Endodermal cell (in vitro differentiated cells): ENCODE results near the gene PHF5A. TPM values are rescaled to one million over a fixed set of nuclear protein-coding genes. Genes with fewer than 3 reads are reported as not detected.

Source experiments
- DNase-seq: peaks from one replicate; pipeline ENCODE4 v3.0.0-alpha.2; 2017
- H3K27ac ChIP-seq: 2 replicates; pipeline ENCODE4 v1.5.1; 2013; ENCODE audit warnings: mild to moderate bottlenecking, low read depth, low read length, moderate library complexity
- H3K27me3 ChIP-seq: 2 replicates; pipeline ENCODE4 v1.6.1; 2013; ENCODE audit warnings: mild to moderate bottlenecking, low read length, moderate library complexity; ENCODE audit not compliant: insufficient read depth, control insufficient read depth, poor library complexity, severe bottlenecking
- H3K36me3 ChIP-seq: 2 replicates; pipeline ENCODE4 v1.7.0; 2013; ENCODE audit warnings: mild to moderate bottlenecking, low read length, moderate library complexity; ENCODE audit not compliant: control insufficient read depth, insufficient read depth
- H3K4me1 ChIP-seq: one replicate; pipeline ENCODE4 v1.7.0; 2013; ENCODE audit warnings: low read length; ENCODE audit not compliant: control insufficient read depth, insufficient read depth
- H3K4me3 ChIP-seq: 2 replicates; pipeline ENCODE4 v1.5.1; 2013; ENCODE audit warnings: mild to moderate bottlenecking, low read length, moderate library complexity
- H3K9ac ChIP-seq: 2 replicates; pipeline ENCODE4 v1.6.1; 2013; ENCODE audit warnings: mild to moderate bottlenecking, low read length, moderate library complexity; ENCODE audit not compliant: poor library complexity, severe bottlenecking; ENCODE audit errors: extremely low read depth
- H3K9me3 ChIP-seq: 2 replicates; pipeline ENCODE4 v1.6.1; 2013; ENCODE audit warnings: mild to moderate bottlenecking, low read length, moderate library complexity; ENCODE audit not compliant: control insufficient read depth
- H3K27ac Mint-ChIP-seq: 2 replicates; pipeline ENCODE4 v1.8.0; 2020; ENCODE audit warnings: mixed read lengths
- H3K27me3 Mint-ChIP-seq: 2 replicates; pipeline ENCODE4 v1.8.0; 2021; ENCODE audit warnings: mild to moderate bottlenecking, mixed read lengths; ENCODE audit not compliant: insufficient read depth
- H3K36me3 Mint-ChIP-seq: 2 replicates; pipeline ENCODE4 v1.8.0; 2020; ENCODE audit warnings: low read depth, mixed read lengths
- H3K4me1 Mint-ChIP-seq: 2 replicates; pipeline ENCODE4 v1.8.0; 2020; ENCODE audit warnings: mixed read lengths
- H3K4me3 Mint-ChIP-seq: 2 replicates; pipeline ENCODE4 v1.8.0; 2020; ENCODE audit warnings: mild to moderate bottlenecking, moderate library complexity, mixed read lengths
- H3K9me3 Mint-ChIP-seq: 2 replicates; pipeline ENCODE4 v1.8.0; 2020; ENCODE audit warnings: mild to moderate bottlenecking, mixed read lengths
- CTCF ChIP-seq: fragments of 200-600 bp; sonication (generic); conservative IDR thresholded peaks from 2 replicates; pipeline ENCODE4 v1.5.0; 2021; ENCODE audit warnings: antibody characterized with exemption, mild to moderate bottlenecking
- WGBS, 2 experiments: methylation state at CpG; one replicate each; pipeline versions ENCODE4 v1.1.5 to v1.1.7; 2013; ENCODE audit warnings: missing lambda C conversion rate in 2 of 2, mixed read lengths in 1 of 2; ENCODE audit not compliant: insufficient coverage in 1 of 2, insufficient read length in 1 of 2; 5-methylcytosine and 5-hydroxymethylcytosine counted together
- total RNA-seq, 2 donors: library from RNA; stranded (reverse); fragmentation: NEBNext Ultra II Directional in 1 of 2; extraction: Animal tissue kit (Norgen Biotek cat#: 25700) in 1 of 2; gene quantifications; 2 replicates in 1 of 2; 3 replicates in 1 of 2; pipeline ENCODE4 v1.2.1, GENCODE V29; 2021

Gene PHF5A
- total RNA-seq, 2 donors from 2014 or later = 71.0 to 80.8 TPM

GRCh38 chr22:41517172-41518047, 48.9 kb upstream of the PHF5A start:
- Mint-ChIP-seq H3K9me3 (no peaks in the 10 kb centered on the region), H3K4me1 (peaks cover 10% of the 10 kb centered on the region), H3K27ac (no peak overlapping the region), H3K4me3 (no peak overlapping the region), H3K27me3 (no peaks in the 10 kb centered on the region), H3K36me3 (peaks cover 27% of the 10 kb centered on the region)
- peaks cover 5% of the 10 kb centered on the region for H3K4me1 ChIP-seq
- 51 to 72% methylated on average over 11 to 22 of the region's 22 CpGs for WGBS, 2 experiments
- H3K9me3 ChIP-seq = no peaks in the 10 kb centered on the region
- peaks cover 47% of the 10 kb centered on the region for H3K36me3 ChIP-seq
- no peaks in the 10 kb centered on the region for H3K27me3 ChIP-seq
- H3K9ac ChIP-seq = no peak overlapping the region
- peak; percentile 90 for TF ChIP-seq CTCF
- H3K4me3 ChIP-seq = no peak overlapping the region
- peak; percentile 94 for DNase-seq
- no peak overlapping the region for H3K27ac ChIP-seq

- H3K4me3 ChIP-seq = no peak overlapping the region
- H3K36me3 Mint-ChIP-seq = peaks cover 29% of the 10 kb centered on the region
Observed at GRCh38 chr22:41516462-41516861, 48.0 kb upstream of the PHF5A start.

GRCh38 chr22:41513391-41513790, 44.9 kb upstream of the PHF5A start:
- Histone ChIP-seq H3K4me3 (no peak overlapping the region), H3K4me1 (peaks cover 8% of the 10 kb centered on the region), H3K36me3 (peaks cover 47% of the 10 kb centered on the region), H3K27me3 (no peaks in the 10 kb centered on the region), H3K9me3 (no peaks in the 10 kb centered on the region), H3K9ac (no peak overlapping the region), H3K27ac (no peak overlapping the region)
- DNase-seq = no peak
- peaks cover 27% of the 10 kb centered on the region for H3K36me3 Mint-ChIP-seq
- H3K4me3 Mint-ChIP-seq = no peak overlapping the region
- no peaks in the 10 kb centered on the region for H3K9me3 Mint-ChIP-seq
- peak overlapping the region; percentile 85 for H3K27ac Mint-ChIP-seq
- peaks cover 10% of the 10 kb centered on the region for H3K4me1 Mint-ChIP-seq
- no peak for TF ChIP-seq CTCF
- H3K27me3 Mint-ChIP-seq = no peaks in the 10 kb centered on the region
- 90 to 92% methylated on average over 5 of the region's 5 CpGs for WGBS, 2 experiments

More at GRCh38 chr22:41516462-41516861, 48.0 kb upstream of the PHF5A start:
- peaks cover 10% of the 10 kb centered on the region for H3K4me1 Mint-ChIP-seq
- no peaks in the 10 kb centered on the region for H3K27me3 Mint-ChIP-seq
- no peak overlapping the region for H3K4me3 Mint-ChIP-seq
- Histone ChIP-seq H3K36me3 (peaks cover 54% of the 10 kb centered on the region), H3K9ac (no peak overlapping the region), H3K27ac (no peak overlapping the region), H3K9me3 (no peaks in the 10 kb centered on the region), H3K4me1 (peaks cover 8% of the 10 kb centered on the region), H3K27me3 (no peaks in the 10 kb centered on the region)
- no peaks in the 10 kb centered on the region for H3K9me3 Mint-ChIP-seq
- H3K27ac Mint-ChIP-seq = no peak overlapping the region
- DNase-seq = no peak
- peak; percentile 25 for TF ChIP-seq CTCF
- WGBS, 2 experiments = 94 to 95% methylated on average over 7 to 8 of the region's 8 CpGs
